ENCODE data around the gene DNAI4. TPM values are rescaled to one million over a fixed set of nuclear protein-coding genes. Genes with fewer than 3 reads are reported as not detected.
A peak's percentile ranks its signal among the peaks of the same experiment; 100 is the strongest.

Gene DNAI4
- total and polyA plus RNA-seq, 2 experiments from 2014 or later: 0.90 to 3.8 TPM

GRCh38 chr1:66931590-66931989, 6.9 kb upstream of the DNAI4 start:
- peaks cover 34% of the 10 kb centered on the region for H3K4me1 ChIP-seq (ENCODE audit: insufficient read depth)
- H3K4me3 Mint-ChIP-seq: peak overlapping the region; percentile 78
- peaks cover 34% of the 10 kb centered on the region for H3K4me1 Mint-ChIP-seq
- H3K27ac ChIP-seq (ENCODE audit: low read depth): peak overlapping the region; percentile 92; the same call in 1 of the 2 replicates
- H3F3A ChIP-seq (replicated peaks; ENCODE audit: low read depth): no peaks in the 10 kb centered on the region
- TF ChIP-seq CREB1 (CRISPR knock-in tag; IDR thresholded peaks at IDR 0.05; ENCODE audit: low read depth) (no peak), JUNB (IDR thresholded peaks at IDR 0.05; ENCODE audit: unreplicated experiment) (no peak), ZNF462 (CRISPR knock-in tag; IDR thresholded peaks at IDR 0.05) (no peak), STAT1 (IDR thresholded peaks at IDR 0.05; ENCODE audit: unreplicated experiment) (no peak), EZH2phosphoT487 (IDR thresholded peaks at IDR 0.05; ENCODE audit: unreplicated experiment) (no peak), EZH2 (IDR thresholded peaks at IDR 0.05; ENCODE audit: low read depth, unreplicated experiment) (no peak), NANOG (IDR thresholded peaks at IDR 0.05; ENCODE audit: borderline replicate concordance) (no peak), ZNF114 (CRISPR knock-in tag; IDR thresholded peaks at IDR 0.05) (no peak), POLR2AphosphoS5 (IDR thresholded peaks at IDR 0.05; ENCODE audit: low read depth) (no peak), ZNF331 (CRISPR knock-in tag; IDR thresholded peaks at IDR 0.05; ENCODE audit: low read depth) (no peak), REST (IDR thresholded peaks at IDR 0.05; ENCODE audit: unreplicated experiment) (no peak)
- TF ChIP-seq, protein P1, sequence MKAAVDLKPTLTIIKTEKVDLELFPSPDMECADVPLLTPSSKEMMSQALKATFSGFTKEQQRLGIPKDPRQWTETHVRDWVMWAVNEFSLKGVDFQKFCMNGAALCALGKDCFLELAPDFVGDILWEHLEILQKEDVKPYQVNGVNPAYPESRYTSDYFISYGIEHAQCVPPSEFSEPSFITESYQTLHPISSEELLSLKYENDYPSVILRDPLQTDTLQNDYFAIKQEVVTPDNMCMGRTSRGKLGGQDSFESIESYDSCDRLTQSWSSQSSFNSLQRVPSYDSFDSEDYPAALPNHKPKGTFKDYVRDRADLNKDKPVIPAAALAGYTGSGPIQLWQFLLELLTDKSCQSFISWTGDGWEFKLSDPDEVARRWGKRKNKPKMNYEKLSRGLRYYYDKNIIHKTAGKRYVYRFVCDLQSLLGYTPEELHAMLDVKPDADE (IDR thresholded peaks at IDR 0.05): no peak
- TF ChIP-seq, protein P2, sequence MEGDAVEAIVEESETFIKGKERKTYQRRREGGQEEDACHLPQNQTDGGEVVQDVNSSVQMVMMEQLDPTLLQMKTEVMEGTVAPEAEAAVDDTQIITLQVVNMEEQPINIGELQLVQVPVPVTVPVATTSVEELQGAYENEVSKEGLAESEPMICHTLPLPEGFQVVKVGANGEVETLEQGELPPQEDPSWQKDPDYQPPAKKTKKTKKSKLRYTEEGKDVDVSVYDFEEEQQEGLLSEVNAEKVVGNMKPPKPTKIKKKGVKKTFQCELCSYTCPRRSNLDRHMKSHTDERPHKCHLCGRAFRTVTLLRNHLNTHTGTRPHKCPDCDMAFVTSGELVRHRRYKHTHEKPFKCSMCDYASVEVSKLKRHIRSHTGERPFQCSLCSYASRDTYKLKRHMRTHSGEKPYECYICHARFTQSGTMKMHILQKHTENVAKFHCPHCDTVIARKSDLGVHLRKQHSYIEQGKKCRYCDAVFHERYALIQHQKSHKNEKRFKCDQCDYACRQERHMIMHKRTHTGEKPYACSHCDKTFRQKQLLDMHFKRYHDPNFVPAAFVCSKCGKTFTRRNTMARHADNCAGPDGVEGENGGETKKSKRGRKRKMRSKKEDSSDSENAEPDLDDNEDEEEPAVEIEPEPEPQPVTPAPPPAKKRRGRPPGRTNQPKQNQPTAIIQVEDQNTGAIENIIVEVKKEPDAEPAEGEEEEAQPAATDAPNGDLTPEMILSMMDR (conservative IDR thresholded peaks at IDR 0.05; ENCODE audit: low read depth in 2 of 2): no peak
- no peaks in the 10 kb centered on the region for H3K36me3 Mint-ChIP-seq (ENCODE audit: low read depth)
- no peaks in the 10 kb centered on the region for H3K9me3 Mint-ChIP-seq
- H4K20me1 ChIP-seq (replicated peaks; ENCODE audit: insufficient read depth): no peaks in the 10 kb centered on the region
- DNase-seq (ENCODE audit: low spot score): no peak
- H3K79me2 ChIP-seq (replicated peaks; ENCODE audit: insufficient read depth): peaks cover 80% of the 10 kb centered on the region
- H2AFZ ChIP-seq: no peak overlapping the region
- no peaks in the 10 kb centered on the region for H3K27me3 Mint-ChIP-seq (ENCODE audit: insufficient read depth, low read depth, poor library complexity)
- no peaks in the 10 kb centered on the region for H3K27me3 ChIP-seq (ENCODE audit: insufficient read depth)
- H3K4me3 ChIP-seq: peak overlapping the region; percentile 67
- H3K36me3 ChIP-seq (ENCODE audit: insufficient read depth): no peaks in the 10 kb centered on the region
- peak overlapping the region; percentile 58 for H3K27ac Mint-ChIP-seq
- ATAC-seq: no peak
- H3K9me2 ChIP-seq (ENCODE audit: insufficient read depth): no peaks in the 10 kb centered on the region
- peak overlapping the region; percentile 90 for H3K4me2 ChIP-seq
